OCI-LY3 (cell line): ENCODE results near the gene EXOC4.

Experiments
- H2AFZ ChIP-seq: fragments of 200-600, 300-600 bp; shearing (Covaris generic); 2 replicates; pipeline ENCODE4 v1.6.0; 2014; ENCODE audit warnings: antibody characterized with exemption, low read depth, low read length
- H3K27ac ChIP-seq: fragments of 200-600, 300-600 bp; sonication (generic); 2 replicates; pipeline ENCODE4 v1.5.1; 2014; ENCODE audit warnings: mild to moderate bottlenecking, low read length, moderate library complexity, mixed read lengths
- H3K27me3 ChIP-seq: fragments of 200-600, 300-600 bp; sonication (generic); 2 replicates; pipeline ENCODE4 v1.6.1; 2014; ENCODE audit warnings: low read depth, low read length, mixed read lengths
- H3K36me3 ChIP-seq: fragments of 200-600, 300-600 bp; sonication (generic); replicated peaks from 2 replicates; pipeline ENCODE3; 2014; ENCODE audit warnings: low read depth, low read length, mixed read lengths
- H3K4me1 ChIP-seq: fragments of 300-600, 200-600 bp; sonication (generic); 2 replicates; pipeline ENCODE4 v1.6.1; 2014; ENCODE audit warnings: low read length, mixed read lengths
- H3K4me2 ChIP-seq: fragments of 200-600, 300-600 bp; sonication (generic); 2 replicates; pipeline ENCODE4 v1.6.1; 2014; ENCODE audit warnings: low read length, mixed read lengths
- H3K4me3 ChIP-seq: fragments of 300-600, 200-600 bp; sonication (generic); 2 replicates; pipeline ENCODE4 v1.5.1; 2014; ENCODE audit warnings: antibody characterized with exemption, mild to moderate bottlenecking, low read length, moderate library complexity
- H3K79me2 ChIP-seq: fragments of 300-600, 200-600 bp; shearing (Covaris generic); 2 replicates; pipeline ENCODE4 v1.6.1; 2014; ENCODE audit warnings: mild to moderate bottlenecking, low read length, mixed read lengths
- H3K9ac ChIP-seq: fragments of 300-600, 200-600 bp; shearing (Covaris generic); 2 replicates; pipeline ENCODE4 v1.6.0; 2014; ENCODE audit warnings: mild to moderate bottlenecking, low read length, moderate library complexity
- H3K9me3 ChIP-seq: fragments of 200-600, 300-600 bp; shearing (Covaris generic); 2 replicates; pipeline ENCODE4 v1.6.1; 2014; ENCODE audit warnings: low read length, mixed read lengths; ENCODE audit not compliant: insufficient read depth
- H4K20me1 ChIP-seq: fragments of 200-600, 300-600 bp; sonication (generic); 2 replicates; pipeline ENCODE4 v1.6.1; 2016; ENCODE audit warnings: low read length, mixed read lengths; ENCODE audit not compliant: insufficient read depth
- CTCF ChIP-seq: fragments of 200-600, 300-600 bp; sonication (generic); IDR thresholded peaks from 2 replicates; pipeline ENCODE4 v1.5.1; 2014; ENCODE audit warnings: antibody characterized with exemption, low read length, low read depth
- EZH2phosphoT487 ChIP-seq: fragments of 200-600 bp; shearing (Covaris generic); IDR thresholded peaks from 2 replicates; pipeline ENCODE4 v1.6.1; 2018; ENCODE audit warnings: antibody characterized with exemption, mixed run types, low read depth

The EXOC4 gene

GRCh38 chr7:133412942-133413341 is 160.1 kb downstream of the EXOC4 start:
- no peak overlapping the region for H3K4me2 ChIP-seq
- no peaks in the 10 kb centered on the region for H3K9me3 ChIP-seq
- no peak for TF ChIP-seq CTCF
- no peak for TF ChIP-seq EZH2phosphoT487
- no peaks in the 10 kb centered on the region for H3K36me3 ChIP-seq
- H3K79me2 ChIP-seq, result no peaks in the 10 kb centered on the region
- no peak overlapping the region for H3K27ac ChIP-seq
- no peak overlapping the region for H3K4me3 ChIP-seq
- no peaks in the 10 kb centered on the region for H4K20me1 ChIP-seq
- H3K4me1 ChIP-seq, result no peaks in the 10 kb centered on the region
- H3K9ac ChIP-seq, result no peak overlapping the region
- H3K27me3 ChIP-seq, result no peaks in the 10 kb centered on the region
- H2AFZ ChIP-seq, result no peak overlapping the region

- Histone ChIP-seq H3K9me3 (no peaks in the 10 kb centered on the region), H3K4me2 (no peak overlapping the region), H3K36me3 (no peaks in the 10 kb centered on the region), H4K20me1 (no peaks in the 10 kb centered on the region; the same call in 1 of the 2 replicates), H3K4me1 (no peaks in the 10 kb centered on the region), H3K27ac (no peak overlapping the region), H3K79me2 (no peaks in the 10 kb centered on the region), H3K9ac (no peak overlapping the region), H3K27me3 (no peaks in the 10 kb centered on the region), H3K4me3 (no peak overlapping the region), H2AFZ (no peak overlapping the region)
- no peak for TF ChIP-seq EZH2phosphoT487
- TF ChIP-seq CTCF, result no peak
Measured at GRCh38 chr7:133419041-133419440, 166.2 kb downstream of the EXOC4 start.

- H3K4me2 ChIP-seq, result no peak overlapping the region
Measured at GRCh38 chr7:133423618-133424017, 170.7 kb downstream of the EXOC4 start.

GRCh38 chr7:133428326-133428725 is 175.4 kb downstream of the EXOC4 start:
- Histone ChIP-seq H3K4me2 (no peak overlapping the region), H3K79me2 (no peaks in the 10 kb centered on the region)
- TF ChIP-seq CTCF (no peak), EZH2phosphoT487 (no peak)

More at GRCh38 chr7:133423618-133424017, 170.7 kb downstream of the EXOC4 start:
- no peaks in the 10 kb centered on the region for H3K4me1 ChIP-seq
- no peaks in the 10 kb centered on the region; the same call in 1 of the 2 replicates for H4K20me1 ChIP-seq
- H3K9ac ChIP-seq, result no peak overlapping the region
- no peak for TF ChIP-seq EZH2phosphoT487
- TF ChIP-seq CTCF, result no peak
- H3K4me3 ChIP-seq, result no peak overlapping the region
- no peak overlapping the region for H2AFZ ChIP-seq
- no peaks in the 10 kb centered on the region for H3K36me3 ChIP-seq
- H3K79me2 ChIP-seq, result no peaks in the 10 kb centered on the region
- no peaks in the 10 kb centered on the region for H3K9me3 ChIP-seq
- no peak overlapping the region for H3K27ac ChIP-seq
- no peaks in the 10 kb centered on the region for H3K27me3 ChIP-seq

More at GRCh38 chr7:133428326-133428725, 175.4 kb downstream of the EXOC4 start:
- no peaks in the 10 kb centered on the region for H3K27me3 ChIP-seq
- H3K4me3 ChIP-seq, result no peak overlapping the region
- H3K4me1 ChIP-seq, result no peaks in the 10 kb centered on the region
- H3K9me3 ChIP-seq, result no peaks in the 10 kb centered on the region
- H3K36me3 ChIP-seq, result no peaks in the 10 kb centered on the region
- H3K9ac ChIP-seq, result no peak overlapping the region
- no peak overlapping the region for H3K27ac ChIP-seq
- no peak overlapping the region for H2AFZ ChIP-seq
- no peaks in the 10 kb centered on the region for H4K20me1 ChIP-seq
